ENCODE data around the gene DCAF4. TPM values are rescaled to one million over a fixed set of nuclear protein-coding genes. Genes with fewer than 3 reads are reported as not detected.
"Not testable (repeated sequence)": the region's sequence is repeated elsewhere in the genome, so short reads cannot be mapped to it uniquely, and the experiment has no call there.

The DCAF4 gene
- total RNA-seq, 1 donor from 2014 or later = 26.0 TPM

DNA sequence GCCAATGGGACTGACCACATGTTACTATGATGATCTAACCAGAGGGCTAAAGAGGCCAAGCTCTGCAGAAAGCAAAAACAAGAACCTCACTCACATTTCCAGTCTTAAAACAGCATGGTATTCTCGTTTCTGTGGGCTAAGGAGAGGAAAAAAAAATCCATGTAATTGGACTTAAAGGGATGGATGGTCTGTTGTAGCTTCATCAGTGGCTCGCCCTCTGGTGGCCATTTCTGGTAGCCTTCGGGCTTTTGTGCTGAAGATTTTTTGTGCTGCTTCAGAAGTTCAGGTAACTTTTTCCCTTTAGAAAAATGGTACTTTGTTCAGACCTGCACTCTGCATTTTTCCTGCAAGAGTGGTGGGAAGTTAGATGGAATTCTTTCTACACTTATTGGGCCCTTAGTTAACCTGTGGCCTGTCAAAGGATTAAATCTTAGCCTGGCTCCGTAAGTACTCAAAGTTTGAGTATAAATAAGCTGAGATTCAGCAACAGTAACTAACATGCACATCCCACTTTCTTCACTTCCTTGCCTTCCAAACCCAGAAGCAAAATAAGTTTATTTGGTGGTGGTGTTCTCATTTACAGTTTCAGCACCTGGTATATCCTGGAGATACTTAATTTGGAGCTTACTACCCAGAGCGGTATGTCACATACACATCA lies 22.3 kb downstream of the DCAF4 start:
- Mint-ChIP-seq H3K9me3 (ENCODE audit: low read depth) (no peaks in the 10 kb centered on the region), H3K4me3 (ENCODE audit: unreplicated experiment) (no peak overlapping the region), H3K27ac (ENCODE audit: unreplicated experiment) (no peak overlapping the region), H3K4me1 (ENCODE audit: low read depth) (no peaks in the 10 kb centered on the region), H3K36me3 (ENCODE audit: low read depth) (peaks cover 22% of the 10 kb centered on the region), H3K27me3 (ENCODE audit: low read depth) (no peaks in the 10 kb centered on the region)
- TF ChIP-seq, protein P1, sequence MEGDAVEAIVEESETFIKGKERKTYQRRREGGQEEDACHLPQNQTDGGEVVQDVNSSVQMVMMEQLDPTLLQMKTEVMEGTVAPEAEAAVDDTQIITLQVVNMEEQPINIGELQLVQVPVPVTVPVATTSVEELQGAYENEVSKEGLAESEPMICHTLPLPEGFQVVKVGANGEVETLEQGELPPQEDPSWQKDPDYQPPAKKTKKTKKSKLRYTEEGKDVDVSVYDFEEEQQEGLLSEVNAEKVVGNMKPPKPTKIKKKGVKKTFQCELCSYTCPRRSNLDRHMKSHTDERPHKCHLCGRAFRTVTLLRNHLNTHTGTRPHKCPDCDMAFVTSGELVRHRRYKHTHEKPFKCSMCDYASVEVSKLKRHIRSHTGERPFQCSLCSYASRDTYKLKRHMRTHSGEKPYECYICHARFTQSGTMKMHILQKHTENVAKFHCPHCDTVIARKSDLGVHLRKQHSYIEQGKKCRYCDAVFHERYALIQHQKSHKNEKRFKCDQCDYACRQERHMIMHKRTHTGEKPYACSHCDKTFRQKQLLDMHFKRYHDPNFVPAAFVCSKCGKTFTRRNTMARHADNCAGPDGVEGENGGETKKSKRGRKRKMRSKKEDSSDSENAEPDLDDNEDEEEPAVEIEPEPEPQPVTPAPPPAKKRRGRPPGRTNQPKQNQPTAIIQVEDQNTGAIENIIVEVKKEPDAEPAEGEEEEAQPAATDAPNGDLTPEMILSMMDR (IDR thresholded peaks at IDR 0.05) = peak; percentile 93
- no peak for DNase-seq (ENCODE audit: low spot score)

GRCh38 chr14:72952171-72952570 lies 25.9 kb downstream of the DCAF4 start:
- DNase-seq (ENCODE audit: low spot score) = no peak
- no peaks in the 10 kb centered on the region for H3K9me3 Mint-ChIP-seq (ENCODE audit: low read depth)
- no peak overlapping the region for H3K27ac Mint-ChIP-seq (ENCODE audit: unreplicated experiment)
- no peaks in the 10 kb centered on the region for H3K4me1 Mint-ChIP-seq (ENCODE audit: low read depth)
- peaks cover 33% of the 10 kb centered on the region for H3K36me3 Mint-ChIP-seq (ENCODE audit: low read depth)
- no peak overlapping the region for H3K4me3 Mint-ChIP-seq (ENCODE audit: unreplicated experiment)
- TF ChIP-seq, protein P1 (IDR thresholded peaks at IDR 0.05) = no peak
- no peaks in the 10 kb centered on the region for H3K27me3 Mint-ChIP-seq (ENCODE audit: low read depth)

GRCh38 chr14:72956741-72957140 lies 30.5 kb downstream of the DCAF4 start:
- H3K27ac Mint-ChIP-seq (ENCODE audit: unreplicated experiment); H3K4me1 Mint-ChIP-seq (ENCODE audit: low read depth); H3K4me3 Mint-ChIP-seq (ENCODE audit: unreplicated experiment); H3K9me3 Mint-ChIP-seq (ENCODE audit: low read depth); H3K27me3 Mint-ChIP-seq (ENCODE audit: low read depth); DNase-seq (ENCODE audit: low spot score): not testable (repeated sequence)
- H3K36me3 Mint-ChIP-seq (ENCODE audit: low read depth) = peaks cover 45% of the 10 kb centered on the region

- H3K4me3 Mint-ChIP-seq (ENCODE audit: unreplicated experiment) = no peak overlapping the region
- peaks cover 41% of the 10 kb centered on the region for H3K36me3 Mint-ChIP-seq (ENCODE audit: low read depth)
- no peak overlapping the region for H3K27ac Mint-ChIP-seq (ENCODE audit: unreplicated experiment)
- TF ChIP-seq, protein P1 (IDR thresholded peaks at IDR 0.05) = no peak
- peaks cover 12% of the 10 kb centered on the region for H3K4me1 Mint-ChIP-seq (ENCODE audit: low read depth)
- H3K27me3 Mint-ChIP-seq (ENCODE audit: low read depth) = no peaks in the 10 kb centered on the region
- DNase-seq (ENCODE audit: low spot score) = no peak
- H3K9me3 Mint-ChIP-seq (ENCODE audit: low read depth) = no peaks in the 10 kb centered on the region
Observed at GRCh38 chr14:72957213-72957612, 30.9 kb downstream of the DCAF4 start.

DNA sequence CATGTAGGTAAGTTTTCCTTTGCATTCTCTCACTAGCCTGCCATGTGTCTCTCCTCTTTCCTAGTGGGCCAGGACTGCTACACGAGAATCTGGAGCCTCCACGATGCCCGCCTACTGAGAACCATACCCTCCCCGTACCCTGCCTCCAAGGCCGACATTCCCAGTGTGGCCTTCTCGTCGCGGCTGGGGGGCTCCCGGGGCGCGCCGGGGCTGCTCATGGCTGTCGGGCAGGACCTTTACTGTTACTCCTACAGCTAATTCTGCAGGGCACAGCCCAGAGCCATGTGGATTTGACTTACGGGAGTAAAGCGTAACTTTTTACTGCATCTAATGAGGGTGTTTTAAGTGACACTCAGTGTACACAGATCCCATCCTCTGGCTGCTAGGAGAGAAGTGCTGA lies 32.3 kb downstream of the DCAF4 start:
- Mint-ChIP-seq H3K4me1 (ENCODE audit: low read depth) (peaks cover 14% of the 10 kb centered on the region), H3K4me3 (ENCODE audit: unreplicated experiment) (no peak overlapping the region), H3K9me3 (ENCODE audit: low read depth) (no peaks in the 10 kb centered on the region), H3K27me3 (ENCODE audit: low read depth) (no peaks in the 10 kb centered on the region), H3K27ac (ENCODE audit: unreplicated experiment) (no peak overlapping the region), H3K36me3 (ENCODE audit: low read depth) (peaks cover 40% of the 10 kb centered on the region)
- DNase-seq (ENCODE audit: low spot score) = no peak
- TF ChIP-seq, protein P1 (IDR thresholded peaks at IDR 0.05) = no peak

- peaks cover 14% of the 10 kb centered on the region for H3K4me1 Mint-ChIP-seq (ENCODE audit: low read depth)
- H3K9me3 Mint-ChIP-seq (ENCODE audit: low read depth); H3K27me3 Mint-ChIP-seq (ENCODE audit: low read depth); DNase-seq (ENCODE audit: low spot score); H3K4me3 Mint-ChIP-seq (ENCODE audit: unreplicated experiment): not testable (repeated sequence)
- H3K27ac Mint-ChIP-seq (ENCODE audit: unreplicated experiment) = peak overlapping the region; percentile 54
- peaks cover 30% of the 10 kb centered on the region for H3K36me3 Mint-ChIP-seq (ENCODE audit: low read depth)
Observed at GRCh38 chr14:72961016-72961415, 34.8 kb downstream of the DCAF4 start.
